Measurements from ENCODE around the gene SLC6A4.

DNA sequence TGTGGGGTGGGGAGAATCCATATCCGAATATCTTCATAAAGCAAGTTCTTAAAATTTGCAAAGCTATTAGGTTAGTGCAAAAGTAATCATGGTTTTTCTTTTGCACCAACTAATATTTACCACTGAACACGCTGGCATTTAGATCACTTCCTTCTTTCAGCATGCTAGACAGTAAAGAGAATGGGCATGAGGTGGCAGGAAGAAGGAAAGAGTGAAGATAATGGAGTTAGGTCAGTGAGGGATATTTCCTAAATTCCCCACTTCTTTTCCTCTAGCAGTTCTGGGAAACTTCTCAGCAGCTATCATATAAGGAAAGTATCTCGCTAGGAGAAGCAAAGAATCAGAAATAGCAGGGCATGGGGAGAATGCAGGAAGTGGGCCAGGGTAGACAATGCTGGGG is 39.0 kb downstream of the SLC6A4 start:
- TF ChIP-seq, protein P1, sequence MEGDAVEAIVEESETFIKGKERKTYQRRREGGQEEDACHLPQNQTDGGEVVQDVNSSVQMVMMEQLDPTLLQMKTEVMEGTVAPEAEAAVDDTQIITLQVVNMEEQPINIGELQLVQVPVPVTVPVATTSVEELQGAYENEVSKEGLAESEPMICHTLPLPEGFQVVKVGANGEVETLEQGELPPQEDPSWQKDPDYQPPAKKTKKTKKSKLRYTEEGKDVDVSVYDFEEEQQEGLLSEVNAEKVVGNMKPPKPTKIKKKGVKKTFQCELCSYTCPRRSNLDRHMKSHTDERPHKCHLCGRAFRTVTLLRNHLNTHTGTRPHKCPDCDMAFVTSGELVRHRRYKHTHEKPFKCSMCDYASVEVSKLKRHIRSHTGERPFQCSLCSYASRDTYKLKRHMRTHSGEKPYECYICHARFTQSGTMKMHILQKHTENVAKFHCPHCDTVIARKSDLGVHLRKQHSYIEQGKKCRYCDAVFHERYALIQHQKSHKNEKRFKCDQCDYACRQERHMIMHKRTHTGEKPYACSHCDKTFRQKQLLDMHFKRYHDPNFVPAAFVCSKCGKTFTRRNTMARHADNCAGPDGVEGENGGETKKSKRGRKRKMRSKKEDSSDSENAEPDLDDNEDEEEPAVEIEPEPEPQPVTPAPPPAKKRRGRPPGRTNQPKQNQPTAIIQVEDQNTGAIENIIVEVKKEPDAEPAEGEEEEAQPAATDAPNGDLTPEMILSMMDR (conservative IDR thresholded peaks at IDR 0.05; ENCODE audit: low read length) = no peak
- TF ChIP-seq EZH2phosphoT487 (IDR thresholded peaks at IDR 0.05; ENCODE audit: borderline replicate concordance) = no peak
